Activated CD8-positive, alpha-beta T cell treated with anti-CD3 and anti-CD28 coated beads for 36 hours (primary cell): ENCODE results near the gene SERPINE1. TPM values are rescaled to one million over a fixed set of nuclear protein-coding genes. Genes with fewer than 3 reads are reported as not detected.
"Not testable (repeated sequence)": the region's sequence is repeated elsewhere in the genome, so short reads cannot be mapped to it uniquely, and the experiment has no call there.

Source experiments
- ATAC-seq: fragments of 200-7000 bp; cut with Tn5 transposase; one replicate; pipeline ENCODE4 v1.10.0; 2021; ENCODE audit warnings: mild to moderate bottlenecking, moderate library complexity
- CTCF ChIA-PET: fragments of 350-600 bp; sonication (Branson Sonifier 250); formaldehyde crosslinking; loops from one replicate; lab custom pipeline; 2021; ENCODE audit warnings: antibody characterized with exemption; lab: Charles Lee
- POLR2A ChIA-PET: fragments of 350-600 bp; sonication (Branson Sonifier 250); formaldehyde crosslinking; loops from one replicate; lab custom pipeline; 2021; ENCODE audit warnings: antibody characterized with exemption; lab: Charles Lee
- DNase-seq: peaks from one replicate; pipeline ENCODE4 v3.0.0-alpha.2; 2020
- H3K27ac Mint-ChIP-seq: one replicate; pipeline ENCODE4 v1.8.0; 2021; ENCODE audit warnings: mild to moderate bottlenecking, mixed read lengths
- H3K27me3 Mint-ChIP-seq: one replicate; pipeline ENCODE4 v1.8.0; 2021; ENCODE audit warnings: mixed read lengths
- H3K36me3 Mint-ChIP-seq: one replicate; pipeline ENCODE4 v1.8.0; 2021; ENCODE audit warnings: low read depth, mixed read lengths
- H3K4me1 Mint-ChIP-seq: one replicate; pipeline ENCODE4 v1.8.0; 2021; ENCODE audit warnings: low read depth, mixed read lengths
- H3K4me3 Mint-ChIP-seq: one replicate; pipeline ENCODE4 v1.8.0; 2021; ENCODE audit warnings: mild to moderate bottlenecking, moderate library complexity, mixed read lengths
- H3K9me3 Mint-ChIP-seq: one replicate; pipeline ENCODE4 v1.8.0; 2021; ENCODE audit warnings: mixed read lengths
- CTCF ChIP-seq: fragments of 200-600 bp; IDR thresholded peaks from one replicate; pipeline ENCODE4 v1.8.0; 2022; ENCODE audit warnings: antibody characterized with exemption, mild to moderate bottlenecking
- intact Hi-C: fragments of 100-400 bp; cut with micrococcal nuclease; formaldehyde crosslinking; loops from one replicate; pipeline ENCODE4 v1.10.0; 2022
- total RNA-seq, 2 experiments: library from RNA; stranded (reverse); gene quantifications; one replicate each; pipeline ENCODE4 v1.2.3, GENCODE V29; 2021

Gene SERPINE1
- total RNA-seq, 2 experiments from 2014 or later = 1.2 to 1.3 TPM

- DNase-seq (peak; percentile 33), ATAC-seq (no peak)
- no peak overlapping the region for H3K27ac Mint-ChIP-seq
- peaks cover 36% of the 10 kb centered on the region for H3K4me1 Mint-ChIP-seq
- ChIA-PET POLR2A (interaction anchor here (0.7 to 1.4 kb wide), 2 partner anchors 14 to 41 kb away, joined by 3 to 4 read pairs; no protein-coding TSS in a partner anchor), CTCF (interaction anchor here (0.8 to 4.8 kb wide), 9 partner anchors 9 to 67 kb away, joined by 3 to 27 read pairs (median 4); no protein-coding TSS in a partner anchor)
- intact Hi-C loops = no loop called here
- no peak overlapping the region for H3K4me3 Mint-ChIP-seq
- H3K27me3 Mint-ChIP-seq = peaks cover 59% of the 10 kb centered on the region
- no peak for TF ChIP-seq CTCF
- no peaks in the 10 kb centered on the region for H3K9me3 Mint-ChIP-seq
- H3K36me3 Mint-ChIP-seq = no peaks in the 10 kb centered on the region
These were observed 784 bp upstream of the SERPINE1 start for GRCh38 chr7:101125989-101126650.

GRCh38 chr7:101127460-101128039, 646 bp downstream of the SERPINE1 start:
- no peak for ATAC-seq
- H3K4me1 Mint-ChIP-seq = peaks cover 28% of the 10 kb centered on the region
- H3K27me3 Mint-ChIP-seq = peaks cover 53% of the 10 kb centered on the region
- ChIA-PET CTCF (interaction anchor here (1.2 to 4.8 kb wide), 3 partner anchors 16 to 155 kb away, joined by 3 to 27 read pairs (median 8); no protein-coding TSS in a partner anchor), POLR2A (no interaction called here)
- H3K27ac Mint-ChIP-seq = no peak overlapping the region
- no peaks in the 10 kb centered on the region for H3K36me3 Mint-ChIP-seq
- peak overlapping the region; percentile 44 for H3K4me3 Mint-ChIP-seq
- intact Hi-C loops = no loop called here
- no peak for TF ChIP-seq CTCF
- DNase-seq = no peak
- no peaks in the 10 kb centered on the region for H3K9me3 Mint-ChIP-seq

GRCh38 chr7:101128040-101128834, 1.3 kb downstream of the SERPINE1 start:
- Mint-ChIP-seq H3K27me3 (peaks cover 49% of the 10 kb centered on the region), H3K9me3 (no peaks in the 10 kb centered on the region), H3K36me3 (no peaks in the 10 kb centered on the region), H3K4me3 (no peak overlapping the region), H3K27ac (no peak overlapping the region), H3K4me1 (peaks cover 27% of the 10 kb centered on the region)
- CTCF ChIA-PET = interaction anchor here (1.2 to 4.8 kb wide), 2 partner anchors 16 to 155 kb away, joined by 3 to 27 read pairs; no protein-coding TSS in a partner anchor
- no peak for TF ChIP-seq CTCF
- POLR2A ChIA-PET = no interaction called here
- ATAC-seq = no peak
- intact Hi-C loops = no loop called here
- DNase-seq = no peak

- ChIA-PET CTCF (no interaction called here), POLR2A (no interaction called here)
- Mint-ChIP-seq H3K27me3 (peaks cover 45% of the 10 kb centered on the region), H3K4me3 (no peak overlapping the region), H3K4me1 (peaks cover 31% of the 10 kb centered on the region), H3K27ac (no peak overlapping the region), H3K36me3 (no peaks in the 10 kb centered on the region), H3K9me3 (no peaks in the 10 kb centered on the region)
- no peak for ATAC-seq
- no peak for TF ChIP-seq CTCF
- intact Hi-C loops = no loop called here
- no peak for DNase-seq
These were observed 2.8 kb downstream of the SERPINE1 start for GRCh38 chr7:101129603-101130117.

- CTCF ChIA-PET = interaction anchor here (1.0 to 6.1 kb wide), 4 partner anchors 11 to 150 kb away, joined by 3 to 33 read pairs (median 4); no protein-coding TSS in a partner anchor
These were observed 6.0 kb downstream of the SERPINE1 start for GRCh38 chr7:101132626-101133600.

More at GRCh38 chr7:101132626-101133600, 6.0 kb downstream of the SERPINE1 start:
- H3K4me3 Mint-ChIP-seq, intact Hi-C loops, H3K27ac Mint-ChIP-seq, DNase-seq, ATAC-seq, H3K36me3 Mint-ChIP-seq, H3K9me3 Mint-ChIP-seq: not testable (repeated sequence)
- peaks cover 20% of the 10 kb centered on the region for H3K4me1 Mint-ChIP-seq
- POLR2A ChIA-PET = interaction anchor here (1.3 kb wide), 1 partner anchor 48 kb away, joined by 3 read pairs; the partner anchor contains the start of gene TRIM56
- H3K27me3 Mint-ChIP-seq = peaks cover 26% of the 10 kb centered on the region
